ENCODE data around the gene C10orf62. TPM values are rescaled to one million over a fixed set of nuclear protein-coding genes. Genes with fewer than 3 reads are reported as not detected.

C10orf62 gene
- total RNA-seq, 2 experiments from 2014 or later = not detected

DNA sequence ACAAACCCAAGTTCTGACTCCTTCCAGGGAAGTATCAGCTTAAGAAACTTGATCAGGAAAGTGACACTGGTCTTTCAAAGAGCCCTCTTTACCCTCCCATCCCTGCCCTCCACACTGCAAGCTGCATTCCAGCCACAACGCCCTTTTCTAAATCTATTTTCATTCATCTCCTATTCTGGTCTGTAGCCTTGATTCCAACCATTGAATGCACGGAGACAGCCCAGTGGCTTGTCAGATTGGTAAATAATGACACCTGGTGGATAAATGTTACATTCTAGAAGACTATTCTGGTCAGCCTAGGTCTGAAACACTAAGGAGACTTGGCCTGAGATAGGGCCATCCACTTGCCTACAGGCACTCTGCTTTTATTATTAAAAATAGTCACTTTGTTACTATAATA, 22.9 kb downstream of the C10orf62 start:
- ChIA-PET CTCF (interaction anchor here (0.7 to 1.9 kb wide), 4 partner anchors 10 to 41 kb away, joined by 3 to 16 read pairs (median 6); partner anchors contain the start of gene ANKRD2), POLR2A (interaction anchor here (0.6 kb wide), 1 partner anchor 16 kb away, joined by 3 read pairs; no protein-coding TSS in a partner anchor)
- Mint-ChIP-seq H3K4me1 (ENCODE audit: low read depth) (no peaks in the 10 kb centered on the region), H3K27ac (no peak overlapping the region), H3K27me3 (no peaks in the 10 kb centered on the region), H3K4me3 (no peak overlapping the region), H3K9me3 (no peaks in the 10 kb centered on the region), H3K36me3 (ENCODE audit: low read depth) (no peaks in the 10 kb centered on the region)
- TF ChIP-seq, protein P1, sequence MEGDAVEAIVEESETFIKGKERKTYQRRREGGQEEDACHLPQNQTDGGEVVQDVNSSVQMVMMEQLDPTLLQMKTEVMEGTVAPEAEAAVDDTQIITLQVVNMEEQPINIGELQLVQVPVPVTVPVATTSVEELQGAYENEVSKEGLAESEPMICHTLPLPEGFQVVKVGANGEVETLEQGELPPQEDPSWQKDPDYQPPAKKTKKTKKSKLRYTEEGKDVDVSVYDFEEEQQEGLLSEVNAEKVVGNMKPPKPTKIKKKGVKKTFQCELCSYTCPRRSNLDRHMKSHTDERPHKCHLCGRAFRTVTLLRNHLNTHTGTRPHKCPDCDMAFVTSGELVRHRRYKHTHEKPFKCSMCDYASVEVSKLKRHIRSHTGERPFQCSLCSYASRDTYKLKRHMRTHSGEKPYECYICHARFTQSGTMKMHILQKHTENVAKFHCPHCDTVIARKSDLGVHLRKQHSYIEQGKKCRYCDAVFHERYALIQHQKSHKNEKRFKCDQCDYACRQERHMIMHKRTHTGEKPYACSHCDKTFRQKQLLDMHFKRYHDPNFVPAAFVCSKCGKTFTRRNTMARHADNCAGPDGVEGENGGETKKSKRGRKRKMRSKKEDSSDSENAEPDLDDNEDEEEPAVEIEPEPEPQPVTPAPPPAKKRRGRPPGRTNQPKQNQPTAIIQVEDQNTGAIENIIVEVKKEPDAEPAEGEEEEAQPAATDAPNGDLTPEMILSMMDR (IDR thresholded peaks at IDR 0.05) = no peak
- ATAC-seq (no peak), DNase-seq (no peak)
- intact Hi-C loops (cut with micrococcal nuclease) = no loop called here

DNA sequence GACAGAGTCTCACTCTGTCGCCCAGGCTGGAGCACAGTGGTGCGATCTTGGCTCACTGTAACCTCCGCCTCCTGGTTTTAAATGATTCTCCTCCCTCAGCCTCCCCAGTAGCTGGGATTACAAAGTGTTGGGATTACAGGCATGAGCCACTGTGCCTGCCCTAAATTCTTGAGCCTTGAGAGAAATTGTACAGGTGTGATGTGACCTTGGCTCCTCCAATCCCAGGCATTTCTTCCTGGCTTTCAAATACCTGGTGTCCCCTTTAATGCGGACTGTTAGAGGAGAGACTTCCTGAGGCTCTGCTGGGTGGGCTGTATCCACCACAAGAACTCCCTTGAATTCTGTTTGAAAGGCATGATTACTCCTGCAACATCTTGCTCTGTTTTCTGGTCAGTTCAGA, 28.8 kb downstream of the C10orf62 start:
- ChIA-PET POLR2A (no interaction called here), CTCF (no interaction called here)
- H3K4me1 Mint-ChIP-seq (ENCODE audit: low read depth) = no peaks in the 10 kb centered on the region
- intact Hi-C loops (cut with micrococcal nuclease) = no loop called here
- TF ChIP-seq, protein P1 (IDR thresholded peaks at IDR 0.05) = no peak
- no peaks in the 10 kb centered on the region for H3K27me3 Mint-ChIP-seq
- DNase-seq (no peak), ATAC-seq (no peak)
- no peak overlapping the region for H3K27ac Mint-ChIP-seq
- no peaks in the 10 kb centered on the region for H3K36me3 Mint-ChIP-seq (ENCODE audit: low read depth)
- no peak overlapping the region for H3K4me3 Mint-ChIP-seq
- no peaks in the 10 kb centered on the region for H3K9me3 Mint-ChIP-seq

DNA sequence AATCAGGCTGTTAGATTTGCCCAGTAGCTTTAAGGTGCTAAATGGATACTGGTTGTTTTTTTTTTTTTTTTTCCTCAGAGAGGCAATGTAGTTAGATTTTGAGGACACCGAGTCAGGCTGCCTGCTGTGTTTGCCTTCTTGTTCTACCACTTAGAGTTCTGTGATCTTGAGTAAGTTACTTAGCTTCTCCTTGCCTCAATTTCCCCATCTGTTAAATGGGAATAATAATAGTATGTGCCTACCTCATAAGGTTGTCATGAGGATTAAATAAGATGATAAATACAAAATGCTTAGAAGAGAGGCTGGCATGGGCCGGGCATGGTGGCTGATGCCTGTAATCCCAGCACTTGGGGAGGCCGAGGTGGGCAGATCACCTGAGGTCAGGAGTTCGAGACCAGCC, 29.2 kb downstream of the C10orf62 start:
- ChIA-PET CTCF (no interaction called here), POLR2A (no interaction called here)
- no peaks in the 10 kb centered on the region for H3K4me1 Mint-ChIP-seq (ENCODE audit: low read depth)
- TF ChIP-seq, protein P1 (IDR thresholded peaks at IDR 0.05) = no peak
- intact Hi-C loops (cut with micrococcal nuclease) = no loop called here
- no peak overlapping the region for H3K27ac Mint-ChIP-seq
- no peaks in the 10 kb centered on the region for H3K36me3 Mint-ChIP-seq (ENCODE audit: low read depth)
- H3K27me3 Mint-ChIP-seq = no peaks in the 10 kb centered on the region
- H3K4me3 Mint-ChIP-seq = no peak overlapping the region
- DNase-seq (no peak), ATAC-seq (no peak)
- H3K9me3 Mint-ChIP-seq = no peaks in the 10 kb centered on the region

DNA sequence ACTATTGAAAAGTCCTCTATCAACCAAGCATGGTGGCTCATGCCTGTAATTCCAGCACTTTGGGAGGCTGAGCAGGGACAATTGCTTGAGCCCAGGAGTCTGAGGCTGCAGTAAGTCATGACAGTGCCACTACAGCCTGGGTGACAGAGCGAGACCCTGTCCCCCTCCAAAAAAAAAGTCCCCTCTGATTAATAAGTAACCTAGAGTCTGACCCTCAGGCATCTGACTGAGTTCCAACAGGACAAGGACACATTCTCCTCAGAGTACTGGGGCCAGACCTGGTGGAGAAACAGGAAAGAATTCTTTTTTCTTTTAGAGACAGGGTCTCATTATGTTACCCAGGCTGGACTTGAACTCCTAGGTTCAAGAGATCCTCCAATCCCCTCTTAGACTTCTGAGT, 33.8 kb downstream of the C10orf62 start:
- TF ChIP-seq, protein P1 (IDR thresholded peaks at IDR 0.05) = no peak
- H3K36me3 Mint-ChIP-seq (ENCODE audit: low read depth) = no peaks in the 10 kb centered on the region
- no peaks in the 10 kb centered on the region for H3K27me3 Mint-ChIP-seq
- intact Hi-C loops (cut with micrococcal nuclease) = no loop called here
- ATAC-seq (no peak), DNase-seq (no peak)
- H3K9me3 Mint-ChIP-seq = no peaks in the 10 kb centered on the region
- no peak overlapping the region for H3K27ac Mint-ChIP-seq
- ChIA-PET POLR2A (interaction anchor here (1.1 kb wide), 1 partner anchor 12 kb away, joined by 3 read pairs; no protein-coding TSS in a partner anchor), CTCF (interaction anchor here (0.6 to 2.4 kb wide), 2 partner anchors 11 to 669 kb away, joined by 5 to 9 read pairs; no protein-coding TSS in a partner anchor)
- H3K4me1 Mint-ChIP-seq (ENCODE audit: low read depth) = no peaks in the 10 kb centered on the region
- H3K4me3 Mint-ChIP-seq = no peak overlapping the region

DNA sequence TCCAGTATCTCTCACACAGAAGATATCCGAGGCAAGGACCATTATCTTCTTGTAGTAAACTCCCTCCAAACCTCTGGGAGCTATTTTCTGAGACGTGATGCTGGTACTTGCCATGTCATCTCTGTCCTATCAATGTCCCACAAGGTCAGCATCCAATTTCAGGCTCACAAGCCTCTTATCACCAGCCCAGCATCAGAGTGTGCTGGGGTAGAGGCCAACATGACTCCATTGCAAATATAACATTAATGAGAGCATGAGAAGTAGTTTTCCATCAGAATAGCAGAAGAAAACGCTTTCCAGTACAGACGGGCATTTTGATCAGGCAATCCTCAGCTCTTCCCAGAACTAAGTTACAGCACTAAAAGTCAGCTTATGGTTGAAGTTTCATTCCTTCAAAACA, 38.2 kb downstream of the C10orf62 start:
- no peak for ATAC-seq
- TF ChIP-seq, protein P1 (IDR thresholded peaks at IDR 0.05) = no peak
- intact Hi-C loops (cut with micrococcal nuclease) = no loop called here
- CTCF ChIA-PET = no interaction called here
- H3K27me3 Mint-ChIP-seq = no peaks in the 10 kb centered on the region
- H3K9me3 Mint-ChIP-seq = no peaks in the 10 kb centered on the region
- no peaks in the 10 kb centered on the region for H3K36me3 Mint-ChIP-seq (ENCODE audit: low read depth)
- DNase-seq = no peak
- POLR2A ChIA-PET = no interaction called here
- peaks cover 4% of the 10 kb centered on the region for H3K4me1 Mint-ChIP-seq (ENCODE audit: low read depth)
- H3K4me3 Mint-ChIP-seq = no peak overlapping the region
- no peak overlapping the region for H3K27ac Mint-ChIP-seq

Data from activated CD8-positive, alpha-beta T cell treated with anti-CD3 and anti-CD28 coated beads for 36 hours (primary cell).